ENCODE measurements around the gene MRTFB.

DNA sequence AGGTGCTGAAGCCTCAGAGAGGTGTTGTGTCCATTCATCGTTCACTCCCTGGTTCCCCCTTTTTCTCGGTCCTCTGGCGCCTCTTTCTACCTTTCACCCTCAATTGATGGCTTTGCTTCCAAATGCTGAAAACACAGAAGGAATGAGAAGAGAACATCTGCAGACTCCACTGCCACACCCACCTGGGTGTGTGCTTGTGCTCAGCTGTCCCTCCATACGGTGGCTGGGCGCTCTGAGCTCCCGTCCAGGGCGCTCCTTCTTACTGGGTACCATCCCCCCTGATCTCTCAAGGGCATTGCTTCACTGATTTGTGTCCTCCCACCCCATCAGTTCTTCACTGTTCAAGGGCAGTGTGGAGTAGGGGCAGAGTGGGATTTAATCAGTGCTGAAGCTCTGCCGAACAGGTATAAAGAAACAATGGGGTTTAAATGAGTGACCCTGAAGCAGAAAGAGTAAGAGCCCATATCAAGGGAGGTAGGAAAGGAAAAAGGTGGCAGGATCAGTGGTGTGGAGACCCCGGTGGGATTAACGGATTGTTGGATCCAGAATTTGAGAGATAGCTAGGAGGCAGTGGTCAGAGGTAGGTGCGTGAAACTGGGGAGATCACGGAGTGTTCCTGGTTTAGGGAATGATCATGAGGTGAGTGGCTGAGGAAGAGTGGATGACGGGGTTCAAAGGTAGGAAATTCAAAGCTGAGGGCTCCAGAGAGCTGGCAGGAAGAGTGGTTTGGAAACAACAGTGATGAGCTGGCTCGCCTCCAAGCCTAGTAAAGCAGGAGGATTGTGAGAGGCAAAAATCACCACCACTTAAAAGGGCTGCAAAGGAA, 40.8 kb downstream of the MRTFB start:
- no peak for TF ChIP-seq EP300 (IDR thresholded peaks at IDR 0.05)
- TF ChIP-seq CTCF (IDR thresholded peaks at IDR 0.05) = no peak

All from stomach (tissue), 4 donors.